ENCODE data around the gene DENND4C.

DNA sequence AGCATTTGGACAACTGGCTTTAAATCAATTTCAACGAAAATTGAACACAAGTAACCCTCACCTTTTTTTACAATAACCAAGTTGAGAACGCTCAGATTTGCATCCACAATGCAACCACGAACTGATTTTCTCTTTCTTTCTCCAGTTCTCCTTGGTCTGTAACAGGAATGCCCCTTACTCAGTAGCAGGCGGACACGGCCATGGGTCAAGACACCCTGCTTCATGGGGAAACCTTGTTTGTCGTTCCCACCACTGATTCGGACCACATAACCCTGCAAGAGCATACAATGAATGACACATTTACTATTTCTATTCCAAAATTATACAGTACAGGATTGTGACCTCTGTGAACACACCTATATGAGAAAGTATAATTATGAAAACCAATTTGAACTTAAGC, 148.2 kb downstream of the DENND4C start:
- TF ChIP-seq POLR2A (IDR thresholded peaks at IDR 0.05), result no peak
- TF ChIP-seq, protein P1, sequence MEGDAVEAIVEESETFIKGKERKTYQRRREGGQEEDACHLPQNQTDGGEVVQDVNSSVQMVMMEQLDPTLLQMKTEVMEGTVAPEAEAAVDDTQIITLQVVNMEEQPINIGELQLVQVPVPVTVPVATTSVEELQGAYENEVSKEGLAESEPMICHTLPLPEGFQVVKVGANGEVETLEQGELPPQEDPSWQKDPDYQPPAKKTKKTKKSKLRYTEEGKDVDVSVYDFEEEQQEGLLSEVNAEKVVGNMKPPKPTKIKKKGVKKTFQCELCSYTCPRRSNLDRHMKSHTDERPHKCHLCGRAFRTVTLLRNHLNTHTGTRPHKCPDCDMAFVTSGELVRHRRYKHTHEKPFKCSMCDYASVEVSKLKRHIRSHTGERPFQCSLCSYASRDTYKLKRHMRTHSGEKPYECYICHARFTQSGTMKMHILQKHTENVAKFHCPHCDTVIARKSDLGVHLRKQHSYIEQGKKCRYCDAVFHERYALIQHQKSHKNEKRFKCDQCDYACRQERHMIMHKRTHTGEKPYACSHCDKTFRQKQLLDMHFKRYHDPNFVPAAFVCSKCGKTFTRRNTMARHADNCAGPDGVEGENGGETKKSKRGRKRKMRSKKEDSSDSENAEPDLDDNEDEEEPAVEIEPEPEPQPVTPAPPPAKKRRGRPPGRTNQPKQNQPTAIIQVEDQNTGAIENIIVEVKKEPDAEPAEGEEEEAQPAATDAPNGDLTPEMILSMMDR (IDR thresholded peaks at IDR 0.05 in 8 of 11, conservative IDR thresholded peaks at IDR 0.05 in 3 of 11), result no peak
